Fibroblast of peridontal ligament (primary cell): Measurements from ENCODE around the gene BPTF.
"Not testable (repeated sequence)": the region's sequence is repeated elsewhere in the genome, so short reads cannot be mapped to it uniquely, and the experiment has no call there.

Experiments used
- DNase-seq: peaks from one replicate; pipeline ENCODE4 v3.0.0-alpha.2; 2010; ENCODE audit errors: extremely low read depth

BPTF gene

GRCh38 chr17:67879662-67880061 lies 54.4 kb downstream of the BPTF start:
- no peak for DNase-seq

- DNase-seq, result no peak
Observed at GRCh38 chr17:67881083-67881482, 55.8 kb downstream of the BPTF start.

- no peak for DNase-seq
Observed at GRCh38 chr17:67884741-67885140, 59.4 kb downstream of the BPTF start.

GRCh38 chr17:67891481-67892119 lies 66.3 kb downstream of the BPTF start:
- DNase-seq, result peak; percentile 67

- DNase-seq, result no peak
Observed at GRCh38 chr17:67902511-67903231, 77.4 kb downstream of the BPTF start.

GRCh38 chr17:67905298-67905697 lies 80.0 kb downstream of the BPTF start:
- DNase-seq, result not testable (repeated sequence)

GRCh38 chr17:67910117-67910803 lies 85.0 kb downstream of the BPTF start:
- DNase-seq, result not testable (repeated sequence)

- DNase-seq, result no peak
Observed at GRCh38 chr17:67911059-67911782, 85.9 kb downstream of the BPTF start.

- DNase-seq, result no peak
Observed at GRCh38 chr17:67912088-67912487, 86.8 kb downstream of the BPTF start.

- DNase-seq, result no peak
Observed at GRCh38 chr17:67912656-67913055, 87.4 kb downstream of the BPTF start.

- no peak for DNase-seq
Observed at GRCh38 chr17:67920212-67920611, 94.9 kb downstream of the BPTF start.

- peak; percentile 12 for DNase-seq
Observed at GRCh38 chr17:67922503-67922902, 97.2 kb downstream of the BPTF start.

- not testable (repeated sequence) for DNase-seq
Observed at GRCh38 chr17:67928842-67929241, 103.5 kb downstream of the BPTF start.

- no peak for DNase-seq
Observed at GRCh38 chr17:67931227-67931626, 105.9 kb downstream of the BPTF start.

GRCh38 chr17:67942810-67943209 lies 117.5 kb downstream of the BPTF start:
- DNase-seq, result peak; percentile 7

- no peak for DNase-seq
Observed at GRCh38 chr17:67944035-67944434, 118.7 kb downstream of the BPTF start.

- DNase-seq, result no peak
Observed at GRCh38 chr17:67946513-67946912, 121.2 kb downstream of the BPTF start.

- no peak for DNase-seq
Observed at GRCh38 chr17:67947325-67947813, 122.1 kb downstream of the BPTF start.

GRCh38 chr17:67950945-67951344 lies 125.6 kb downstream of the BPTF start:
- no peak for DNase-seq

- DNase-seq, result no peak
Observed at GRCh38 chr17:67959510-67959909, 134.2 kb downstream of the BPTF start.

GRCh38 chr17:67960276-67960675 lies 135.0 kb downstream of the BPTF start:
- not testable (repeated sequence) for DNase-seq

- not testable (repeated sequence) for DNase-seq
Observed at GRCh38 chr17:67962156-67962555, 136.9 kb downstream of the BPTF start.
